ENCODE data around the gene SELL. TPM values are rescaled to one million over a fixed set of nuclear protein-coding genes. Genes with fewer than 3 reads are reported as not detected.
A peak's percentile ranks its signal among the peaks of the same experiment; 100 is the strongest.
"Not testable (repeated sequence)": the region's sequence is repeated elsewhere in the genome, so short reads cannot be mapped to it uniquely, and the experiment has no call there.

Gene SELL
- 0.15 TPM in 1 of 2 replicates, not detected in the other for total RNA-seq (2014; rRNA removed; shearing (Covaris generic))

GRCh38 chr1:169711469-169712308 is at the start of gene SELL:
SELL (minus strand) TSS chr1:169711620; CDS start chr1:169711498, 122 bp downstream.
- DNase-seq (ENCODE audit: low read depth), result peak; percentile 66

- DNase-seq (ENCODE audit: low read depth), result no peak
These were observed 47.6 kb upstream of the SELL start for GRCh38 chr1:169759038-169759437.

- DNase-seq (ENCODE audit: low read depth), result no peak
These were observed 42.1 kb upstream of the SELL start for GRCh38 chr1:169753549-169753948.

- no peak for DNase-seq (ENCODE audit: low read depth)
These were observed 38.6 kb upstream of the SELL start for GRCh38 chr1:169750041-169750440.

- no peak for DNase-seq (ENCODE audit: low read depth)
These were observed 35.1 kb upstream of the SELL start for GRCh38 chr1:169746550-169746949.

GRCh38 chr1:169745015-169745861 is 33.8 kb upstream of the SELL start:
- DNase-seq (ENCODE audit: low read depth), result no peak

- DNase-seq (ENCODE audit: low read depth), result peak; percentile 32
These were observed 30.4 kb upstream of the SELL start for GRCh38 chr1:169741666-169742394.

- DNase-seq (ENCODE audit: low read depth), result no peak
These were observed 28.6 kb upstream of the SELL start for GRCh38 chr1:169739980-169740379.

- DNase-seq (ENCODE audit: low read depth), result no peak
These were observed 22.5 kb upstream of the SELL start, which contains the start of gene SELE for GRCh38 chr1:169733924-169734323. SELE (minus strand) TSS chr1:169734079; CDS start chr1:169733612, 467 bp downstream.

- no peak for DNase-seq (ENCODE audit: low read depth)
These were observed 20.0 kb upstream of the SELL start for GRCh38 chr1:169731446-169731845.

- no peak for DNase-seq (ENCODE audit: low read depth)
These were observed 18.6 kb upstream of the SELL start for GRCh38 chr1:169729991-169730390.

- no peak for DNase-seq (ENCODE audit: low read depth)
These were observed 15.9 kb upstream of the SELL start for GRCh38 chr1:169727307-169727706.

GRCh38 chr1:169726851-169727250 is 15.4 kb upstream of the SELL start:
- DNase-seq (ENCODE audit: low read depth), result no peak

- no peak for DNase-seq (ENCODE audit: low read depth)
These were observed 14.5 kb upstream of the SELL start for GRCh38 chr1:169725930-169726329.

GRCh38 chr1:169724168-169724567 is 12.7 kb upstream of the SELL start:
- no peak for DNase-seq (ENCODE audit: low read depth)

- DNase-seq (ENCODE audit: low read depth), result no peak
These were observed 12.3 kb upstream of the SELL start for GRCh38 chr1:169723763-169724162.

- no peak for DNase-seq (ENCODE audit: low read depth)
These were observed 11.4 kb upstream of the SELL start for GRCh38 chr1:169722779-169723178.

- not testable (repeated sequence) for DNase-seq (ENCODE audit: low read depth)
These were observed 3.7 kb upstream of the SELL start for GRCh38 chr1:169715100-169715499.

- DNase-seq (ENCODE audit: low read depth), result not testable (repeated sequence)
These were observed 1.7 kb upstream of the SELL start for GRCh38 chr1:169713090-169713489.

- no peak for DNase-seq (ENCODE audit: low read depth)
These were observed 850 bp upstream of the SELL start for GRCh38 chr1:169712309-169712631.

- DNase-seq (ENCODE audit: low read depth), result no peak
These were observed 2.8 kb downstream of the SELL start for GRCh38 chr1:169708647-169709046.
